IMR-90 (cell line): ENCODE results near the gene PXDC1.

Source experiments
- CEBPB ChIP-seq: IDR thresholded peaks from 2 replicates; pipeline ENCODE4 v1.6.1; 2012; ENCODE audit warnings: low read depth, low read length, improper control_type of control experiment
- POLR2A ChIP-seq: IDR thresholded peaks from 2 replicates; pipeline ENCODE4 v1.6.1; 2012; ENCODE audit warnings: mild to moderate bottlenecking, low read depth, low read length
- RAD21 ChIP-seq: IDR thresholded peaks from 2 replicates; pipeline ENCODE4 v1.6.1; 2012; ENCODE audit warnings: low read length, improper control_type of control experiment
- RFX5 ChIP-seq: IDR thresholded peaks from 2 replicates; pipeline ENCODE4 v1.8.0; 2012; ENCODE audit warnings: low read depth, mild to moderate bottlenecking, low read length, moderate library complexity
- SMC3 ChIP-seq: fragments of 150-350 bp; IDR thresholded peaks from 2 replicates; pipeline ENCODE4 v1.6.1; 2016; ENCODE audit warnings: low read depth, mild to moderate bottlenecking, antibody characterized with exemption, low read length, moderate library complexity
- TF ChIP-seq, protein P1 (sequence below): conservative IDR thresholded peaks from 2 replicates; pipeline ENCODE4 v1.5.1; 2012; ENCODE audit warnings: mild to moderate bottlenecking, low read depth, low read length, improper control_type of control experiment

GRCh38 chr6:3768502-3768901, 17.0 kb upstream of the PXDC1 start:
- TF ChIP-seq POLR2A (no peak), SMC3 (no peak), RFX5 (no peak), RAD21 (no peak), CEBPB (no peak)
- TF ChIP-seq, protein P1, sequence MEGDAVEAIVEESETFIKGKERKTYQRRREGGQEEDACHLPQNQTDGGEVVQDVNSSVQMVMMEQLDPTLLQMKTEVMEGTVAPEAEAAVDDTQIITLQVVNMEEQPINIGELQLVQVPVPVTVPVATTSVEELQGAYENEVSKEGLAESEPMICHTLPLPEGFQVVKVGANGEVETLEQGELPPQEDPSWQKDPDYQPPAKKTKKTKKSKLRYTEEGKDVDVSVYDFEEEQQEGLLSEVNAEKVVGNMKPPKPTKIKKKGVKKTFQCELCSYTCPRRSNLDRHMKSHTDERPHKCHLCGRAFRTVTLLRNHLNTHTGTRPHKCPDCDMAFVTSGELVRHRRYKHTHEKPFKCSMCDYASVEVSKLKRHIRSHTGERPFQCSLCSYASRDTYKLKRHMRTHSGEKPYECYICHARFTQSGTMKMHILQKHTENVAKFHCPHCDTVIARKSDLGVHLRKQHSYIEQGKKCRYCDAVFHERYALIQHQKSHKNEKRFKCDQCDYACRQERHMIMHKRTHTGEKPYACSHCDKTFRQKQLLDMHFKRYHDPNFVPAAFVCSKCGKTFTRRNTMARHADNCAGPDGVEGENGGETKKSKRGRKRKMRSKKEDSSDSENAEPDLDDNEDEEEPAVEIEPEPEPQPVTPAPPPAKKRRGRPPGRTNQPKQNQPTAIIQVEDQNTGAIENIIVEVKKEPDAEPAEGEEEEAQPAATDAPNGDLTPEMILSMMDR = no peak
